Thymus (tissue), 11 donors: ENCODE results near the gene CEP128. TPM values are rescaled to one million over a fixed set of nuclear protein-coding genes. Genes with fewer than 3 reads are reported as not detected.

Experiments used
- DNase-seq, 9 donors: peaks; one replicate each; pipeline ENCODE4 v3.0.0-alpha.2; 2013; ENCODE audit warnings: low spot score in 9 of 9, low read depth in 6 of 9, missing footprints in 1 of 9
- H3K27ac ChIP-seq, 2 donors: one replicate each; pipeline ENCODE4 v1.5.1; 2013; ENCODE audit warnings: control low read depth in 1 of 2, low read depth in 1 of 2, low read length in 1 of 2, mild to moderate bottlenecking in 1 of 2, moderate library complexity in 1 of 2
- H3K27me3 ChIP-seq, 2 donors: one replicate each; pipeline ENCODE4 v1.5.1; 2013; ENCODE audit warnings: low read length in 1 of 2; ENCODE audit not compliant: control insufficient read depth in 2 of 2, insufficient read depth in 1 of 2
- H3K36me3 ChIP-seq, 2 donors: one replicate each; pipeline ENCODE4 v1.5.1; 2013; ENCODE audit warnings: low read length in 1 of 2, mild to moderate bottlenecking in 1 of 2, moderate library complexity in 1 of 2; ENCODE audit not compliant: control insufficient read depth in 2 of 2, insufficient read depth in 2 of 2
- H3K4me1 ChIP-seq, 2 donors: one replicate each; pipeline ENCODE4 v1.5.1; 2013; ENCODE audit warnings: low read length in 2 of 2; ENCODE audit not compliant: control insufficient read depth in 2 of 2, insufficient read depth in 2 of 2
- H3K4me3 ChIP-seq, 2 donors: one replicate each; pipeline ENCODE4 v1.5.1; 2013; ENCODE audit warnings: low read length in 2 of 2, control low read depth in 1 of 2, mild to moderate bottlenecking in 1 of 2
- H3K9me3 ChIP-seq, 2 donors: one replicate each; pipeline ENCODE4 v1.5.1; 2013; ENCODE audit warnings: low read length in 1 of 2, mild to moderate bottlenecking in 1 of 2; ENCODE audit not compliant: control insufficient read depth in 2 of 2, insufficient read depth in 1 of 2
- WGBS: extraction: QIAGEN DNeasy Blood & Tissue Kit; methylation state at CpG from one replicate; pipeline ENCODE4 v1.1.7; 2013; 5-methylcytosine and 5-hydroxymethylcytosine counted together
- polyA plus RNA-seq: library from polyadenylated mRNA; stranded (reverse); fragments of 200-250 nt; gene quantifications from one replicate; pipeline ENCODE4 v1.2.3, GENCODE V29; 2013
- total RNA-seq: library from RNA; stranded (reverse); fragments of 120-200 nt; gene quantifications from one replicate; pipeline ENCODE4 v1.2.4, GENCODE V29; 2013
- donor health status: healthy.

The CEP128 gene
- total and polyA plus RNA-seq, 2 donors: 7.6 to 63.5 TPM

DNA sequence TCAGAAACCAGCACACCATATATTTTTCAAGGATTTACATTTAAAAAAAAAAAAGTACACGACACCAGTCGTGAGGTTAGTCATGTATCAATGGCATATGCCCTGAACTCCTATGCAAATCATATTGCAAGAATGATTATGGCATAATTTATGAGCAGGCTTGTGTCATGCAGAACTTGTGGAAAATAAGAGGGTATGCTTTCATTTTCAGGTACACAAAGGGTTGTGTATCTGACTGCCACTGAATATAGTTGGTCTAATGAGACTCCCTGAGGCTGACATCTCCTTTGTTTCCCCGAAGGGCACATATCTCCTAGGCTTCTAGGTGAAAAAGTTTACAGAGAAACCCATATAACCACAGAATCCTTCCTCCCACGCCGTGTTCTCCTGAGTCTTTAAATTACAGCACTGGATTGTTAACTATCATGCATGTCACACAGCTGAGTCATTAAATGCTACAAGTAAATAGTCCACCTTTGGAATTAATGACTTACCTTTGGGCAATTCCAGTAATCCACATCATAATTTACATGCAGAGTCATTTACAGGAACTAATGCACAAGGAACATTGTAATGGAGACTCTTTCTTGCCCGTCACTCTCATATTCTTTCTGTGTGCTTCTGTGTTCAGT lies 373.5 kb downstream of the CEP128 start:
- no peaks in the 10 kb centered on the region for H3K27me3 ChIP-seq
- no peaks in the 10 kb centered on the region for H3K4me1 ChIP-seq
- H3K9me3 ChIP-seq: no peaks in the 10 kb centered on the region
- DNase-seq: no peak
- H3K36me3 ChIP-seq: no peaks in the 10 kb centered on the region
- no peak overlapping the region for H3K27ac ChIP-seq
- WGBS: 87% methylated on average over 6 of the region's 6 CpGs
- no peak overlapping the region for H3K4me3 ChIP-seq

- DNase-seq: no peak
- Histone ChIP-seq H3K27me3 (no peaks in the 10 kb centered on the region), H3K4me1 (no peaks in the 10 kb centered on the region), H3K4me3 (no peak overlapping the region), H3K27ac (no peak overlapping the region), H3K36me3 (no peaks in the 10 kb centered on the region), H3K9me3 (no peaks in the 10 kb centered on the region)
- 87% methylated on average over 5 of the region's 5 CpGs for WGBS
Observed at GRCh38 chr14:80565001-80565400, 376.5 kb downstream of the CEP128 start.

DNA sequence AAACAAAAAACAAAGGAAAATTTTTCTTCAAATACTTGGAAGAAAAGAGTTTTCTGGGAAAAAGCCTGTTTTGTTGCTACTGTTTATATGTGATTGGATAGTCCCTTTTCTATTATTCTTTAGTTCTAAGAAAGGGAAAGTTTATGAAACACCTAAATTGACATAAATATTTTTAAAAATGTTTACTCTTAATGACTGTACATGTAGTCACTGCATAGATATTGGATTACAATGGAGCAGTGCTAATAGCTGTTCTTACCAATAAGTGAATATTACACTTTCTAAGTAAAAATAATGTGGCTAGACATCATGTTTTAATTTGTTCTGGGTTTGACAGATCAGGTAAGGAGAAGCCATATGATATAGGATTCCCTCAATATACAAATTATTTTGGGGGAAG lies 377.5 kb downstream of the CEP128 start:
- H3K36me3 ChIP-seq: no peaks in the 10 kb centered on the region
- no peaks in the 10 kb centered on the region for H3K9me3 ChIP-seq
- H3K27ac ChIP-seq: no peak overlapping the region
- no peak overlapping the region for H3K4me3 ChIP-seq
- no peaks in the 10 kb centered on the region for H3K27me3 ChIP-seq
- DNase-seq: no peak
- no peaks in the 10 kb centered on the region for H3K4me1 ChIP-seq

- 98% methylated on average over 5 of the region's 5 CpGs for WGBS
- Histone ChIP-seq H3K4me3 (no peak overlapping the region), H3K4me1 (no peaks in the 10 kb centered on the region), H3K27ac (no peak overlapping the region), H3K27me3 (no peaks in the 10 kb centered on the region), H3K36me3 (no peaks in the 10 kb centered on the region), H3K9me3 (no peaks in the 10 kb centered on the region)
- no peak for DNase-seq
Observed at GRCh38 chr14:80560800-80561657, 380.5 kb downstream of the CEP128 start.

GRCh38 chr14:80554139-80554538 lies 387.4 kb downstream of the CEP128 start:
- Histone ChIP-seq H3K27ac (no peak overlapping the region), H3K27me3 (no peaks in the 10 kb centered on the region), H3K4me1 (no peaks in the 10 kb centered on the region), H3K4me3 (no peak overlapping the region), H3K9me3 (no peaks in the 10 kb centered on the region), H3K36me3 (no peaks in the 10 kb centered on the region)
- DNase-seq: no peak
- over 99% methylated on average over 2 of the region's 2 CpGs for WGBS

GRCh38 chr14:80549141-80549540 lies 392.4 kb downstream of the CEP128 start:
- H3K27ac ChIP-seq: no peak overlapping the region
- no peaks in the 10 kb centered on the region for H3K27me3 ChIP-seq
- H3K4me1 ChIP-seq: no peaks in the 10 kb centered on the region
- no peak overlapping the region for H3K4me3 ChIP-seq
- 93% methylated on average over 6 of the region's 6 CpGs for WGBS
- DNase-seq: no peak
- H3K9me3 ChIP-seq: no peaks in the 10 kb centered on the region
- no peaks in the 10 kb centered on the region for H3K36me3 ChIP-seq

- H3K27ac ChIP-seq: no peak overlapping the region
- no peaks in the 10 kb centered on the region for H3K36me3 ChIP-seq
- no peak for DNase-seq
- no peak overlapping the region for H3K4me3 ChIP-seq
- H3K27me3 ChIP-seq: no peaks in the 10 kb centered on the region
- H3K4me1 ChIP-seq: no peaks in the 10 kb centered on the region
- WGBS: 93% methylated on average over 4 of the region's 4 CpGs
- H3K9me3 ChIP-seq: no peaks in the 10 kb centered on the region
Observed at GRCh38 chr14:80545935-80546854, 395.3 kb downstream of the CEP128 start.

- no peak for DNase-seq
- H3K9me3 ChIP-seq: peaks cover 0 to 6% of the 10 kb centered on the region in 2 donors
- over 99% methylated on average over 2 of the region's 2 CpGs for WGBS
Observed at GRCh38 chr14:80544366-80544765, 397.2 kb downstream of the CEP128 start.

DNA sequence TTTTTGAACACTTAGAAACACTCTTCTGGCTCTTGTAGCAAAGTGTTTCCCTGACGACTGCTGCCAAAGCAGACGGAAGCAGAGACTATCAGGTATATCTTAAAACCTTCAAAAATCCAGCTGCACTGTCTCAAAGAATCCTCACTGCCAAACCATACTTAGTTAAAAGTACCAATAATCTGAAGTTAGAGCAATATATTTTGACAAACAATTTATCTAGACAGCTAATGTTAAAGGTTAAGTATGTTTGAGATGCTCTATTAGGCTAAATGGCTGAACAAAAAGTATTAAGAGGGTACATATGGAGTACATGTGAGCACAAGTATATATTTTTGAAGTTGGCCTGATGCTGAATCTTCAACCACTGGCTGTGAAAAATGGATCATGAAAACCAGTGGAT lies 398.3 kb downstream of the CEP128 start:
- Histone ChIP-seq H3K4me1 (no peaks in the 10 kb centered on the region), H3K27ac (no peak overlapping the region), H3K9me3 (peaks cover 0 to 6% of the 10 kb centered on the region in 2 donors), H3K27me3 (no peaks in the 10 kb centered on the region), H3K36me3 (no peaks in the 10 kb centered on the region), H3K4me3 (no peak overlapping the region)
- no peak for DNase-seq
- WGBS: 92% methylated on average over 2 of the region's 2 CpGs

More at GRCh38 chr14:80544366-80544765, 397.2 kb downstream of the CEP128 start:
- no peak overlapping the region for H3K27ac ChIP-seq
- no peaks in the 10 kb centered on the region for H3K4me1 ChIP-seq
- H3K27me3 ChIP-seq: no peaks in the 10 kb centered on the region
- no peaks in the 10 kb centered on the region for H3K36me3 ChIP-seq
- no peak overlapping the region for H3K4me3 ChIP-seq
